ENCODE measurements around the gene TRANK1. TPM values are rescaled to one million over a fixed set of nuclear protein-coding genes. Genes with fewer than 3 reads are reported as not detected.
A peak's percentile ranks its signal among the peaks of the same experiment; 100 is the strongest.

TRANK1 gene
- total and polyA plus RNA-seq, 5 experiments from 2014 or later = 16.0 to 92.3 (median 20.3) TPM

DNA sequence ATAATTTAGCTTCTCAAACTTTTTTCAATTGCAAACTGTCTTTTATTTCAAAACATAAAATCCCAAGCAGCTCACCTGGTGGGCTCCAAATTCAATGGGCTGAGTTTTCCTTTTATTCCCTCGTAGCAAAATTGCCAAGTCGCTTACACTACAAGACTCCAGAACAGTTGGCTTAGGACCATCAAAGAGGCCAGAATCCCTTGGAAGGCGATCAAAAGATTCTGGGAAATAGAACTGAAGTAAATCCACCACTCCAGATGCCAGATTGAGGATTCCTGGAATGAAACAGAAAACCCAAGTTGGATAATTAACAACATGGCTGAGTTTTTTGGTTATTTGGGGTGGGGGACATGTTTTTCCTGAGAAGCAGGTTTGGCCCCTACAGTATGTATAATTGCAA is 92.8 kb downstream of the TRANK1 start:
- Mint-ChIP-seq H3K9me3 (no peaks in the 10 kb centered on the region), H3K36me3 (peaks cover 5 to 92% (median 51%) of the 10 kb centered on the region in 3 donors), H3K27me3 (no peaks in the 10 kb centered on the region), H3K27ac (no peak overlapping the region), H3K4me1 (peaks cover 0 to 9% (median under 1%) of the 10 kb centered on the region in 4 donors), H3K4me3 (no peak overlapping the region)
- DNase-seq (no peak), ATAC-seq (no peak)
- POLR2A ChIA-PET = no interaction called here

GRCh38 chr3:36850743-36851142 is 94.1 kb downstream of the TRANK1 start:
- H3K9me3 Mint-ChIP-seq = no peaks in the 10 kb centered on the region
- no peak overlapping the region for H3K27ac Mint-ChIP-seq
- H3K27me3 Mint-ChIP-seq = no peaks in the 10 kb centered on the region
- peaks cover 2 to 13% (median 4%) of the 10 kb centered on the region in 4 donors for H3K4me1 Mint-ChIP-seq
- peaks cover 8 to 92% (median 50%) of the 10 kb centered on the region in 3 donors for H3K36me3 Mint-ChIP-seq
- H3K4me3 Mint-ChIP-seq = no peak overlapping the region
- DNase-seq (no peak), ATAC-seq (no peak)
- POLR2A ChIA-PET = no interaction called here

DNA sequence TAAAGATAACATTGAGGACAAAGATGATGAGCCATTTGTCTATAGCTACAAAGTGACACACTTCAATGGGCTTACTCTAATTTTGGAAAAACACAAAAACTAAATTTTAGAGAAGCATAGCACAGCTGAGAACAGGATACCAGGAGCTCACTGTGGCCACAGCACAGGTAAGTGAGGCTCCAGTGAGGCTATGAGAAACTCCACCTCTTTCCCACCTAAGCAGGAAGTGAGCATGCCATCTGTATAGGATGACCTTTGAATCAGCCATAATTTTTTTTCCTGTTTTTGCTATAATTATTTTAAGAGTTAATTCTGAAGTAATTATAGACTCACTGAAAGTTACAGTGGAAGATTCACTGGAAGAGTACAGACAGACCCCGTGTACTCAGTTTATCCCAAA is 98.4 kb downstream of the TRANK1 start:
- no peaks in the 10 kb centered on the region for H3K27me3 Mint-ChIP-seq
- POLR2A ChIA-PET = no interaction called here
- peaks cover 27 to 34% (median 31%) of the 10 kb centered on the region in 4 donors for H3K4me1 Mint-ChIP-seq
- DNase-seq = no peak
- H3K27ac Mint-ChIP-seq = peak overlapping the region in 1 of 10 donors; percentile 79
- ATAC-seq = no peak
- H3K4me3 Mint-ChIP-seq = no peak overlapping the region
- peaks cover 23 to 93% (median 59%) of the 10 kb centered on the region in 3 donors for H3K36me3 Mint-ChIP-seq
- H3K9me3 Mint-ChIP-seq = peaks cover 0 to 4% (median 2%) of the 10 kb centered on the region in 9 donors

GRCh38 chr3:36843065-36844051 is 101.5 kb downstream of the TRANK1 start:
- Mint-ChIP-seq H3K27ac (peak overlapping the region in 9 of 10 donors; percentile 1 to 70 (median 39)), H3K27me3 (no peaks in the 10 kb centered on the region), H3K9me3 (peaks cover 0 to 9% (median 3%) of the 10 kb centered on the region in 9 donors), H3K36me3 (peaks cover 27 to 93% (median 61%) of the 10 kb centered on the region in 3 donors), H3K4me1 (peaks cover 28 to 42% (median 36%) of the 10 kb centered on the region in 4 donors), H3K4me3 (peak overlapping the region; percentile 2 to 57 (median 31))
- POLR2A ChIA-PET = no interaction called here
- DNase-seq (peak in 8 of 10 donors; percentile 3 to 38 (median 22)), ATAC-seq (peak; percentile 52 to 70)

- H3K27me3 Mint-ChIP-seq = no peaks in the 10 kb centered on the region
- POLR2A ChIA-PET = no interaction called here
- no peak for ATAC-seq
- DNase-seq = no peak
- H3K4me3 Mint-ChIP-seq = peak overlapping the region in 3 of 10 donors; percentile 35 to 57 (median 48)
- peaks cover 28 to 44% (median 36%) of the 10 kb centered on the region in 4 donors for H3K4me1 Mint-ChIP-seq
- H3K27ac Mint-ChIP-seq = peak overlapping the region in 2 of 10 donors; percentile 39 to 80
- peaks cover 26 to 98% (median 60%) of the 10 kb centered on the region in 3 donors for H3K36me3 Mint-ChIP-seq
- peaks cover 0 to 9% (median 3%) of the 10 kb centered on the region in 9 donors for H3K9me3 Mint-ChIP-seq
Observed at GRCh38 chr3:36842275-36842674, 102.6 kb downstream of the TRANK1 start.

GRCh38 chr3:36840453-36840921 is 104.4 kb downstream of the TRANK1 start:
- Mint-ChIP-seq H3K27ac (peak overlapping the region in 3 of 10 donors; percentile 29 to 64 (median 58)), H3K36me3 (peaks cover 21 to 97% (median 50%) of the 10 kb centered on the region in 3 donors), H3K4me3 (no peak overlapping the region), H3K9me3 (peaks cover 0 to 9% (median 3%) of the 10 kb centered on the region in 9 donors), H3K4me1 (peaks cover 19 to 45% (median 34%) of the 10 kb centered on the region in 4 donors), H3K27me3 (no peaks in the 10 kb centered on the region)
- POLR2A ChIA-PET = no interaction called here
- no peak for DNase-seq
- no peak for ATAC-seq

DNA sequence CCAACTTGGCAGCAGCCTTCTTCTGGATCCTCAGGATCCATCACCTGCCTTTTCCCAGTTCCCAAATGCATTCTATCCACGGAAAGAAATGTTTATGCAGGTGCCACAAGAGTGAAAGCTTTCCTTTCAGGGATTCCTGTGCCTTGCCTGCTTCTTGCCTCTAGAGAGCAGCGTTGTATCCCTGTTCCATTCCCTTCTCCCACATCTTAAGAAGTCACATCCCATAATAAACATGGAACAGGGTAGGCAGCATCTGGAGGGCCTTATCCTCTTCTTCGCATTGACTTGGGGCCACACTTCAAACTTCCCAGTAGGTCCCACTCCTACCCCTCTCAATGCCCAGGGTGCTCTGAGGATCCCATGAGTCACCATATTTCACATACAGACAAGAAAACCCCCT is 107.8 kb downstream of the TRANK1 start:
- POLR2A ChIA-PET = no interaction called here
- peak overlapping the region in 4 of 10 donors; percentile 36 to 83 (median 48) for H3K27ac Mint-ChIP-seq
- H3K27me3 Mint-ChIP-seq = no peaks in the 10 kb centered on the region
- H3K36me3 Mint-ChIP-seq = peaks cover 12 to 96% (median 48%) of the 10 kb centered on the region in 3 donors
- ATAC-seq (no peak), DNase-seq (no peak)
- H3K4me3 Mint-ChIP-seq = no peak overlapping the region
- peaks cover 5 to 25% (median 9%) of the 10 kb centered on the region in 4 donors for H3K4me1 Mint-ChIP-seq
- peaks cover 0 to 9% (median 3%) of the 10 kb centered on the region in 9 donors for H3K9me3 Mint-ChIP-seq

- ATAC-seq (no peak), DNase-seq (no peak)
- H3K27ac Mint-ChIP-seq = no peak overlapping the region
- H3K9me3 Mint-ChIP-seq = no peaks in the 10 kb centered on the region
- peaks cover 0 to 8% (median 6%) of the 10 kb centered on the region in 4 donors for H3K4me1 Mint-ChIP-seq
- POLR2A ChIA-PET = no interaction called here
- H3K36me3 Mint-ChIP-seq = peaks cover 0 to 93% (median 33%) of the 10 kb centered on the region in 3 donors
- no peak overlapping the region for H3K4me3 Mint-ChIP-seq
- H3K27me3 Mint-ChIP-seq = no peaks in the 10 kb centered on the region
Observed at GRCh38 chr3:36833160-36833814, 111.6 kb downstream of the TRANK1 start.

GRCh38 chr3:36832406-36832805 is 112.4 kb downstream of the TRANK1 start:
- no peak for DNase-seq
- Mint-ChIP-seq H3K4me1 (peaks cover 0 to 8% (median 6%) of the 10 kb centered on the region in 4 donors), H3K4me3 (no peak overlapping the region), H3K36me3 (peaks cover 2 to 93% (median 37%) of the 10 kb centered on the region in 3 donors), H3K9me3 (no peaks in the 10 kb centered on the region), H3K27me3 (no peaks in the 10 kb centered on the region), H3K27ac (peak overlapping the region in 1 of 10 donors; percentile 24)
- no peak for ATAC-seq
- POLR2A ChIA-PET = no interaction called here

DNA sequence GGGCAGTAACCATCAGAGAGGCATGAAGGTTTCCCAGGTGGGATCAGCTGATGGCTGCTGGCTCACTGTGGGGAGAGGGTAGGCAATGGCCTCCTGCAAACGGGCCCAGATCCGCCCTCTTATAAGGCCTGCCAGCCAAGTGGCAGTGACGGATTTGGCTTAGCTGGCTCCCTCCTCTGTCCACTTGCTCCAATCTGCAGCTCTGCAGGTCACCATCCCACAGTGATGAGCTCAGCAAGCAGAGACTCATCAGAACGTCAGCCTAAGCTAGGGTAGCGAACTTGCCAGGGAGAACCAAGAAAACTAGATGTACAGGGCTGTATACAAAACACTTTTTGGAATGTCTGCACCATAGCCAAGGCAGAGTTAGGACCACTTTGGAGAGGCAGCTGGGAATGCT is 117.7 kb downstream of the TRANK1 start:
- no peaks in the 10 kb centered on the region for H3K9me3 Mint-ChIP-seq
- no peak overlapping the region for H3K4me3 Mint-ChIP-seq
- POLR2A ChIA-PET = no interaction called here
- H3K4me1 Mint-ChIP-seq = peaks cover 0 to 6% (median 2%) of the 10 kb centered on the region in 4 donors
- no peak for ATAC-seq
- peaks cover 4 to 78% (median 29%) of the 10 kb centered on the region in 3 donors for H3K36me3 Mint-ChIP-seq
- no peak for DNase-seq
- H3K27me3 Mint-ChIP-seq = no peaks in the 10 kb centered on the region
- peak overlapping the region in 3 of 10 donors; percentile 10 to 79 (median 53) for H3K27ac Mint-ChIP-seq

DNA sequence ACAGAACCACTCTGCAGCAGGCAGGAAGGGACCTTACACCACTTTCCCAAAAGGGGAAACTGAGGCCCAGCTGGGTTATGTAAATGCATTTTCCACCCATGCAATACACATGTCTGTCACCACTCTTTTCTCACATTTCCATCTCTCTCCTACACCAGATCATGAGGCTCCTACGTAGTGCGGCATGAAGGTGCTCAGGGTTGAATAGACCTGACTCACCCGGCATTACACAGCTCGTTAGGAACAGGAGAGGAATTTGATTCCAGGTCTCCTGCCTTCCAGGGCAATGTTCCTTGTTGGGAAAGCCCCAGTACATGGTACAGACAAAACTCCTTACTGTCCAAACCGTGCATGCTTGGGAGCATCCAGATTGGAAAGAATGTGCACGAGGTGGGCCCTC is 118.6 kb downstream of the TRANK1 start:
- Mint-ChIP-seq H3K9me3 (no peaks in the 10 kb centered on the region), H3K4me3 (no peak overlapping the region), H3K27me3 (no peaks in the 10 kb centered on the region), H3K27ac (no peak overlapping the region), H3K4me1 (peaks cover 0 to 5% (median under 1%) of the 10 kb centered on the region in 4 donors), H3K36me3 (peaks cover 4 to 70% (median 23%) of the 10 kb centered on the region in 3 donors)
- ATAC-seq (no peak), DNase-seq (no peak)
- POLR2A ChIA-PET = no interaction called here

DNA sequence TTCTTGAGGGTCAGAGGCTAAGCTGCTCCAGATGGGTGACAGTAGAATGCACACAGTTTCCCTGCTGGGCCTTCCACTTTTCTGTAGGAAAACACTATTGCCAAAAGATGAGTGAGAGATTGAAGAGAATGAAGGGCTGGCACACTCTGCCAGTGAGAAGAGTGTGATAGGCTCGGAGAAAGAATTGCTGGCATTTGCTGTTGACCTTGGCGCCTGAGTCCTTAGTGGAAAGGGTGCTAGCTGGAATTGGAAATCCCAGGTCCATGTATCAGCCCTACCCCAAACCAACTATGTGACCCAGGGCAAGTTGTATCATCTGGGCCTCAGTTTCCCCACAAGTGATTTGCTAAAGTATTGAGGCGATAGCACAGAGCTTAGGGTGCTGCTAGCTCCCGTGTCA is 120.4 kb downstream of the TRANK1 start:
- H3K36me3 Mint-ChIP-seq = peaks cover 4 to 60% (median 19%) of the 10 kb centered on the region in 3 donors
- DNase-seq = no peak
- H3K4me3 Mint-ChIP-seq = no peak overlapping the region

More for the DNA sequence above, 120.4 kb downstream of the TRANK1 start:
- POLR2A ChIA-PET = no interaction called here
- no peaks in the 10 kb centered on the region for H3K27me3 Mint-ChIP-seq
- H3K4me1 Mint-ChIP-seq = peaks cover 0 to 4% (median 1%) of the 10 kb centered on the region in 4 donors
- peak overlapping the region in 3 of 10 donors; percentile 26 to 64 (median 47) for H3K27ac Mint-ChIP-seq
- ATAC-seq = no peak
- H3K9me3 Mint-ChIP-seq = no peaks in the 10 kb centered on the region
